ENCODE results near the gene TSPAN15. TPM values are rescaled to one million over a fixed set of nuclear protein-coding genes. Genes with fewer than 3 reads are reported as not detected.

The TSPAN15 gene
- total and polyA plus RNA-seq, 2 of the 4 experiments (the other 2 are of a cell fraction): 0.48 TPM; not detected in 1

GRCh38 chr10:69443354-69443753 is 7.9 kb upstream of the TSPAN15 start:
- in situ Hi-C loops (cut with MboI; ENCODE audit: low sequenced_read_pairs): no loop called here

More at GRCh38 chr10:69443354-69443753, 7.9 kb upstream of the TSPAN15 start:
- H3K18ac ChIP-seq (ENCODE audit: low read depth, low read length): no peak overlapping the region
- peaks cover 21% of the 10 kb centered on the region for H3K4me1 ChIP-seq (ENCODE audit: control insufficient read depth, insufficient read depth, low read length)
- H2AK9ac ChIP-seq (replicated peaks; ENCODE audit: low read depth, low read length, poor library complexity): no peak overlapping the region
- no peaks in the 10 kb centered on the region for H3K79me1 ChIP-seq (ENCODE audit: low read depth in 1 of 2, low read length in 2 of 2)
- POLR2A ChIA-PET (ENCODE audit: unreplicated experiment): interaction anchor here (0.5 kb wide), 1 partner anchor 133 kb away, joined by 9 read pairs; no protein-coding TSS in a partner anchor
- H3K9me3 ChIP-seq (ENCODE audit: control insufficient read depth, insufficient read depth, low read length): no peaks in the 10 kb centered on the region
- H2BK120ac ChIP-seq (ENCODE audit: low read depth, low read length): no peak overlapping the region
- no peak overlapping the region for H2BK5ac ChIP-seq (ENCODE audit: low read depth, low read length, poor library complexity, severe bottlenecking)
- no peak overlapping the region for H2AK5ac ChIP-seq (ENCODE audit: low read depth, low read length)
- BruUV-seq (replicated peaks): no TSS peak
- H3K9ac ChIP-seq (ENCODE audit: low read depth, low read length): no peak overlapping the region
- peaks cover 23% of the 10 kb centered on the region for H3K9me1 ChIP-seq (ENCODE audit: insufficient read depth, low read length)
- peaks cover 3% of the 10 kb centered on the region; the same call in 1 of the 2 replicates for H4K20me1 ChIP-seq (ENCODE audit: insufficient read depth, low read length)
- H3K56ac ChIP-seq (ENCODE audit: extremely low read depth, insufficient read depth, low read length): no peak overlapping the region
- H3K4me2 ChIP-seq (ENCODE audit: low read depth, low read length): no peak overlapping the region
- H3K27ac ChIP-seq (ENCODE audit: insufficient read depth, low read length): no peak overlapping the region
- H3K36me3 ChIP-seq (ENCODE audit: control insufficient read depth, insufficient read depth, low read length): no peaks in the 10 kb centered on the region
- peaks cover 7% of the 10 kb centered on the region for H3K27me3 ChIP-seq (ENCODE audit: control insufficient read depth, insufficient read depth, low read length)
- H4K5ac ChIP-seq (ENCODE audit: low read depth, low read length): no peak overlapping the region
- TF ChIP-seq RCOR1 (IDR thresholded peaks at IDR 0.05; ENCODE audit: insufficient replicate concordance, low read length) (no peak), USF2 (IDR thresholded peaks at IDR 0.05; ENCODE audit: low read depth, low read length) (no peak), BHLHE40 (IDR thresholded peaks at IDR 0.05; ENCODE audit: low read depth, low read length) (no peak), MXI1 (IDR thresholded peaks at IDR 0.05; ENCODE audit: borderline replicate concordance, low read depth, low read length) (no peak), RAD21 (IDR thresholded peaks at IDR 0.05; ENCODE audit: low read length) (no peak), ELK1 (IDR thresholded peaks at IDR 0.05; ENCODE audit: borderline replicate concordance, low read depth, low read length) (no peak), MAFK (IDR thresholded peaks at IDR 0.05; ENCODE audit: low read depth, low read length) (no peak), POLR2A (IDR thresholded peaks at IDR 0.05; ENCODE audit: low read depth, low read length) (no peak), CTCF (conservative IDR thresholded peaks at IDR 0.05; ENCODE audit: low read depth, low read length) (no peak), MAZ (IDR thresholded peaks at IDR 0.05; ENCODE audit: borderline replicate concordance, low read depth, low read length) (no peak), FOS (IDR thresholded peaks at IDR 0.05; ENCODE audit: low read depth, low read length) (no peak), CHD1 (IDR thresholded peaks at IDR 0.05; ENCODE audit: low read depth, low read length) (no peak)
- H4K8ac ChIP-seq (ENCODE audit: low read depth in 2 of 2, low read length in 2 of 2): no peak overlapping the region
- dilution Hi-C loops (cut with HindIII; ENCODE audit: low sequenced_read_pairs, unreplicated experiment): no loop called here
- no peak overlapping the region for H3K4ac ChIP-seq (ENCODE audit: low read depth, low read length)
- H3K14ac ChIP-seq (replicated peaks; ENCODE audit: low read depth, low read length): no peak overlapping the region
- no peak overlapping the region for H3K23ac ChIP-seq (ENCODE audit: low read depth, low read length)
- intact Hi-C loops (cut with micrococcal nuclease): no loop called here
- no peak overlapping the region for H3K4me3 ChIP-seq (ENCODE audit: insufficient read depth, low read depth, low read length)
- CTCF ChIA-PET: no interaction called here
- ATAC-seq (ENCODE audit: low read depth): no peak
- no peak for DNase-seq
- no peak overlapping the region for H4K91ac ChIP-seq (ENCODE audit: insufficient read depth, low read depth, low read length)
- H2BK15ac ChIP-seq (ENCODE audit: low read depth, low read length): no peak overlapping the region
- whole genome bisulfite sequencing, 2 experiments (ENCODE audit: extremely low coverage in 2 of 2, insufficient read length in 1 of 2): no CpG with 5 or more reads among the region's 1 CpG
- H2BK20ac ChIP-seq (ENCODE audit: low read depth, low read length): no peak overlapping the region
- H2AFZ ChIP-seq (replicated peaks; ENCODE audit: low read length, poor library complexity): no peak overlapping the region
